ENCODE data around the gene IVD.

DNA sequence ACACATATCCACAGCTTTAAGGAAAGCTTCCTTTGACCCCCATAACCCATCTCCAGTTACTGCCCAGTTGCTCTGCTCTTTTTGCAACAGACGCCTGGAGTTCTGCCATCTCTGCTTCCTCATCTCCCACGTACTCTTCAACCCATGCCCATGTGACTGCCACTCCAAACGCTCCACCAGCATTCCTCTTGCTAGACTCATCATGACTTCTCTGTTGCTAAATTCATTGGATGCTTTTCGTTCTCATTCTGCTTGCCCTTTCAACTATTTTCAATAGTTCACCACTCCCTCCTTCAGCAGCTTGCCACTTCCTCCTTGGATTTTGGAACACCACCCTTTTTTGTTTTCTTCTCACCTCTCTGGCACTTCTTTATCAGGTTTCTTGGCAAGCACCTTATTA, 25.7 kb upstream of the IVD start:
- TF ChIP-seq, protein P1, sequence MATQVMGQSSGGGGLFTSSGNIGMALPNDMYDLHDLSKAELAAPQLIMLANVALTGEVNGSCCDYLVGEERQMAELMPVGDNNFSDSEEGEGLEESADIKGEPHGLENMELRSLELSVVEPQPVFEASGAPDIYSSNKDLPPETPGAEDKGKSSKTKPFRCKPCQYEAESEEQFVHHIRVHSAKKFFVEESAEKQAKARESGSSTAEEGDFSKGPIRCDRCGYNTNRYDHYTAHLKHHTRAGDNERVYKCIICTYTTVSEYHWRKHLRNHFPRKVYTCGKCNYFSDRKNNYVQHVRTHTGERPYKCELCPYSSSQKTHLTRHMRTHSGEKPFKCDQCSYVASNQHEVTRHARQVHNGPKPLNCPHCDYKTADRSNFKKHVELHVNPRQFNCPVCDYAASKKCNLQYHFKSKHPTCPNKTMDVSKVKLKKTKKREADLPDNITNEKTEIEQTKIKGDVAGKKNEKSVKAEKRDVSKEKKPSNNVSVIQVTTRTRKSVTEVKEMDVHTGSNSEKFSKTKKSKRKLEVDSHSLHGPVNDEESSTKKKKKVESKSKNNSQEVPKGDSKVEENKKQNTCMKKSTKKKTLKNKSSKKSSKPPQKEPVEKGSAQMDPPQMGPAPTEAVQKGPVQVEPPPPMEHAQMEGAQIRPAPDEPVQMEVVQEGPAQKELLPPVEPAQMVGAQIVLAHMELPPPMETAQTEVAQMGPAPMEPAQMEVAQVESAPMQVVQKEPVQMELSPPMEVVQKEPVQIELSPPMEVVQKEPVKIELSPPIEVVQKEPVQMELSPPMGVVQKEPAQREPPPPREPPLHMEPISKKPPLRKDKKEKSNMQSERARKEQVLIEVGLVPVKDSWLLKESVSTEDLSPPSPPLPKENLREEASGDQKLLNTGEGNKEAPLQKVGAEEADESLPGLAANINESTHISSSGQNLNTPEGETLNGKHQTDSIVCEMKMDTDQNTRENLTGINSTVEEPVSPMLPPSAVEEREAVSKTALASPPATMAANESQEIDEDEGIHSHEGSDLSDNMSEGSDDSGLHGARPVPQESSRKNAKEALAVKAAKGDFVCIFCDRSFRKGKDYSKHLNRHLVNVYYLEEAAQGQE (IDR thresholded peaks at IDR 0.05; ENCODE audit: low read depth) = no peak
- no peak for TF ChIP-seq EP300 (IDR thresholded peaks at IDR 0.05; ENCODE audit: borderline replicate concordance)
- TF ChIP-seq, protein P2, sequence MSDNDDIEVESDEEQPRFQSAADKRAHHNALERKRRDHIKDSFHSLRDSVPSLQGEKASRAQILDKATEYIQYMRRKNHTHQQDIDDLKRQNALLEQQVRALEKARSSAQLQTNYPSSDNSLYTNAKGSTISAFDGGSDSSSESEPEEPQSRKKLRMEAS (IDR thresholded peaks at IDR 0.05) = 0 out of 2 replicates have a peak, but pooled peaks have one; percentile 27
- no peak for TF ChIP-seq CEBPB (IDR thresholded peaks at IDR 0.05)
- no peak for TF ChIP-seq YY1 (IDR thresholded peaks at IDR 0.05; ENCODE audit: low read depth)
- TF ChIP-seq NFIC (IDR thresholded peaks at IDR 0.05) = 0 out of 2 replicates have a peak, but pooled peaks have one; percentile 18
- no peak for TF ChIP-seq CREB1 (IDR thresholded peaks at IDR 0.05; ENCODE audit: low read depth)
- TF ChIP-seq, protein P3, sequence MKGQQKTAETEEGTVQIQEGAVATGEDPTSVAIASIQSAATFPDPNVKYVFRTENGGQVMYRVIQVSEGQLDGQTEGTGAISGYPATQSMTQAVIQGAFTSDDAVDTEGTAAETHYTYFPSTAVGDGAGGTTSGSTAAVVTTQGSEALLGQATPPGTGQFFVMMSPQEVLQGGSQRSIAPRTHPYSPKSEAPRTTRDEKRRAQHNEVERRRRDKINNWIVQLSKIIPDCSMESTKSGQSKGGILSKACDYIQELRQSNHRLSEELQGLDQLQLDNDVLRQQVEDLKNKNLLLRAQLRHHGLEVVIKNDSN (IDR thresholded peaks at IDR 0.05) = peak; percentile 78
- no peak for TF ChIP-seq FOXM1 (IDR thresholded peaks at IDR 0.05; ENCODE audit: borderline replicate concordance, low read depth)
- no peak for TF ChIP-seq TAF1 (IDR thresholded peaks at IDR 0.05; ENCODE audit: low read depth)
- no peak for TF ChIP-seq TCF12 (IDR thresholded peaks at IDR 0.05; ENCODE audit: low read depth)
- TF ChIP-seq TEAD4 (IDR thresholded peaks at IDR 0.05) = peak; percentile 36

All from Ishikawa (cell line).